RWPE1 (cell line): ENCODE data around the gene TRIM71.

Source experiments
- CTCF ChIA-PET: fragments of 350-600 bp; sonication (Branson Sonifier 250); formaldehyde crosslinking; extraction: SDS; loops from one replicate; lab custom pipeline; 2021; lab: Yijun Ruan, JAX
- POLR2A ChIA-PET: fragments of 400-600 bp; formaldehyde crosslinking; extraction: SDS; loops from one replicate; lab custom pipeline; 2020; ENCODE audit warnings: antibody characterized with exemption; ENCODE audit not compliant: low non-redundant PET; lab: Yijun Ruan, JAX
- DNase-seq: peaks from one replicate; pipeline ENCODE4 v3.0.0; 2012; ENCODE audit warnings: low spot score
- H3K27ac ChIP-seq: fragments of 450-650 bp; 2 replicates; pipeline ENCODE4 v1.5.1; 2017
- CTCF ChIP-seq: fragments of 450-650 bp; conservative IDR thresholded peaks from 2 replicates; pipeline ENCODE4 v1.5.1; 2017; ENCODE audit warnings: low read depth, mild to moderate bottlenecking

The TRIM71 gene

GRCh38 chr3:32873531-32874130 lies 55.8 kb downstream of the TRIM71 start:
- ChIA-PET POLR2A (no interaction called here), CTCF (no interaction called here)
- H3K27ac ChIP-seq = peak overlapping the region; percentile 69
- no peak for TF ChIP-seq CTCF
- no peak for DNase-seq

GRCh38 chr3:32876920-32877319 lies 59.1 kb downstream of the TRIM71 start:
- no peak for TF ChIP-seq CTCF
- DNase-seq = no peak
- POLR2A ChIA-PET = no interaction called here

GRCh38 chr3:32877598-32877997 lies 59.8 kb downstream of the TRIM71 start:
- no peak for DNase-seq
- H3K27ac ChIP-seq = no peak overlapping the region
- POLR2A ChIA-PET = no interaction called here
- TF ChIP-seq CTCF = no peak
- CTCF ChIA-PET = no interaction called here

More at GRCh38 chr3:32876920-32877319, 59.1 kb downstream of the TRIM71 start:
- CTCF ChIA-PET = no interaction called here
- H3K27ac ChIP-seq = no peak overlapping the region

- DNase-seq = no peak
- no peak for TF ChIP-seq CTCF
- H3K27ac ChIP-seq = no peak overlapping the region
- ChIA-PET POLR2A (no interaction called here), CTCF (no interaction called here)
Observed at GRCh38 chr3:32880225-32880624, 62.4 kb downstream of the TRIM71 start.

- no peak for TF ChIP-seq CTCF
- H3K27ac ChIP-seq = no peak overlapping the region
- ChIA-PET CTCF (no interaction called here), POLR2A (no interaction called here)
- DNase-seq = no peak
Observed at GRCh38 chr3:32881624-32882023, 63.8 kb downstream of the TRIM71 start.

GRCh38 chr3:32882189-32882588 lies 64.4 kb downstream of the TRIM71 start:
- no peak for DNase-seq
- POLR2A ChIA-PET = no interaction called here
- CTCF ChIA-PET = no interaction called here
- no peak overlapping the region for H3K27ac ChIP-seq
- TF ChIP-seq CTCF = no peak
